Measurements from ENCODE around the gene HNRNPM.

Gene HNRNPM

DNA sequence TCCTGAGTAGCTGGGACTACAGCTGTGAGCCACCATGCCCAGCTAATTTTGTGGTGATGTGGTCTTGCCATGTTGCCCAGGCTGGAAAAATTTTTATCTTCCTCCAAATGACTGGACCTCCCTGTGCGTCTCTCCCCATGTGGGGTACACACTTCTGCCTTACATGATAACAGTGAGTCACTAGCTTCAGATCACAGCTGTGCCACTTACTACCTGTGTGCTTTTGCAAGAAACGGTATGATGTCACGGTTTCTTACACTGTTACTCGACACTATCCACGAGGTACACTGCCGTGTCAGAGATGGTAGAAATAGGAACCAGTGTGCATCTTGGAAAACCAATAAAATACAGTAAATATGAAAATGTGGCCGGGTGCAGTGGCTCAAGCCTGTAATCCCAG is 86.7 kb downstream of the HNRNPM start:
- TF ChIP-seq EZH2phosphoT487 (IDR thresholded peaks at IDR 0.05; ENCODE audit: borderline replicate concordance) (no peak), CTCF (conservative IDR thresholded peaks at IDR 0.05; ENCODE audit: low read length) (no peak)
- Histone ChIP-seq H3K79me2 (ENCODE audit: insufficient read depth, low read length) (no peaks in the 10 kb centered on the region), H3K9ac (ENCODE audit: low read depth, low read length, poor library complexity, severe bottlenecking) (no peak overlapping the region), H3K9me3 (ENCODE audit: insufficient read depth, low read depth, low read length) (no peaks in the 10 kb centered on the region), H3K4me1 (ENCODE audit: insufficient read depth, low read length, poor library complexity, severe bottlenecking) (no peaks in the 10 kb centered on the region), H3K9me2 (replicated peaks; ENCODE audit: low read depth, low read length) (no peaks in the 10 kb centered on the region), H3K36me3 (ENCODE audit: insufficient read depth, low read length) (peaks cover 22% of the 10 kb centered on the region; the same call in 1 of the 2 replicates), H2AFZ (ENCODE audit: low read length) (no peak overlapping the region), H3F3A (ENCODE audit: low read depth) (no peaks in the 10 kb centered on the region), H4K20me1 (ENCODE audit: insufficient read depth, low read length, poor library complexity, severe bottlenecking) (no peaks in the 10 kb centered on the region), H3K4me3 (ENCODE audit: low read length, poor library complexity, severe bottlenecking) (no peak overlapping the region), H3K27me3 (ENCODE audit: insufficient read depth, low read length, poor library complexity, severe bottlenecking) (no peaks in the 10 kb centered on the region), H3K4me2 (ENCODE audit: low read depth, low read length, poor library complexity, severe bottlenecking) (no peak overlapping the region)

GRCh38 chr19:8532225-8532624 is 87.5 kb downstream of the HNRNPM start:
- Histone ChIP-seq H3K79me2 (ENCODE audit: insufficient read depth, low read length) (no peaks in the 10 kb centered on the region), H3K9ac (ENCODE audit: low read depth, low read length, poor library complexity, severe bottlenecking) (no peak overlapping the region), H3K9me3 (ENCODE audit: insufficient read depth, low read depth, low read length) (no peaks in the 10 kb centered on the region), H3K4me2 (ENCODE audit: low read depth, low read length, poor library complexity, severe bottlenecking) (no peak overlapping the region), H2AFZ (ENCODE audit: low read length) (no peak overlapping the region), H3F3A (ENCODE audit: low read depth) (no peaks in the 10 kb centered on the region), H3K4me1 (ENCODE audit: insufficient read depth, low read length, poor library complexity, severe bottlenecking) (no peaks in the 10 kb centered on the region), H3K36me3 (ENCODE audit: insufficient read depth, low read length) (peaks cover 19% of the 10 kb centered on the region; the same call in 1 of the 2 replicates), H3K27me3 (ENCODE audit: insufficient read depth, low read length, poor library complexity, severe bottlenecking) (no peaks in the 10 kb centered on the region), H3K4me3 (ENCODE audit: low read length, poor library complexity, severe bottlenecking) (no peak overlapping the region), H4K20me1 (ENCODE audit: insufficient read depth, low read length, poor library complexity, severe bottlenecking) (no peaks in the 10 kb centered on the region), H3K9me2 (replicated peaks; ENCODE audit: low read depth, low read length) (no peaks in the 10 kb centered on the region)
- TF ChIP-seq CTCF (conservative IDR thresholded peaks at IDR 0.05; ENCODE audit: low read length) (no peak), EZH2phosphoT487 (IDR thresholded peaks at IDR 0.05; ENCODE audit: borderline replicate concordance) (no peak)

DNA sequence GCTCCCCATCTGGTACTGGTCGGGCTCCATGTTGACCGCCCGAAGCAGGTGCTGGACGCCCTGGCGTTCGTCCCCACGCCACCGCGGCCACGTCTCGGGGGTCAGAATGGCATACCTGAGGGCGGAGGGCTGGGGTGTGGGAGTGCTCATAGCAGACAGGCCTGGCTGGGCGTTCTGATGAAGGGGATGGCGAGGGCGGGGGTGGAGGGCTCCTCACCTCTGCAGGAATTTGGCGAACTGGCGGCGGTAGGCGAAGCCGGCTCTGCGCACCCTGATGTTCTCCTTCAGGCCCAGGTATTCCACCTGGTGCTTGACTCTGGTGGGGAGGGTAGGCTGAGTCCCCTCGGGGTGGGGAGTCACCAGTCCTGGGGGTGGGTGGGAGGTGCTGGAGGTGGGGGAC is 91.5 kb downstream of the HNRNPM start:
- H3K4me1 ChIP-seq (ENCODE audit: insufficient read depth, low read length, poor library complexity, severe bottlenecking): no peaks in the 10 kb centered on the region
- H3K36me3 ChIP-seq (ENCODE audit: insufficient read depth, low read length): no peaks in the 10 kb centered on the region
- H3F3A ChIP-seq (ENCODE audit: low read depth): no peaks in the 10 kb centered on the region
- H3K9ac ChIP-seq (ENCODE audit: low read depth, low read length, poor library complexity, severe bottlenecking): no peak overlapping the region
- no peak overlapping the region for H2AFZ ChIP-seq (ENCODE audit: low read length)
- H3K79me2 ChIP-seq (ENCODE audit: insufficient read depth, low read length): no peaks in the 10 kb centered on the region
- no peaks in the 10 kb centered on the region for H4K20me1 ChIP-seq (ENCODE audit: insufficient read depth, low read length, poor library complexity, severe bottlenecking)
- H3K27me3 ChIP-seq (ENCODE audit: insufficient read depth, low read length, poor library complexity, severe bottlenecking): no peaks in the 10 kb centered on the region
- no peaks in the 10 kb centered on the region for H3K9me3 ChIP-seq (ENCODE audit: insufficient read depth, low read depth, low read length)
- no peak for TF ChIP-seq EZH2phosphoT487 (IDR thresholded peaks at IDR 0.05; ENCODE audit: borderline replicate concordance)
- TF ChIP-seq CTCF (conservative IDR thresholded peaks at IDR 0.05; ENCODE audit: low read length): no peak
- H3K4me2 ChIP-seq (ENCODE audit: low read depth, low read length, poor library complexity, severe bottlenecking): no peak overlapping the region
- no peaks in the 10 kb centered on the region for H3K9me2 ChIP-seq (replicated peaks; ENCODE audit: low read depth, low read length)
- H3K4me3 ChIP-seq (ENCODE audit: low read length, poor library complexity, severe bottlenecking): no peak overlapping the region
